Stimulated activated CD4-positive, alpha-beta T cell treated with anti-CD3 and anti-CD28 coated beads, Interleukin-2, amount 100 ng/mL, for 4 hours (primary cell): ENCODE measurements around the gene ASB4.

Experiments used
- DNase-seq: peaks from one replicate; pipeline ENCODE4 v3.0.0-alpha.2; 2020; ENCODE audit warnings: low read depth

The ASB4 gene

DNA sequence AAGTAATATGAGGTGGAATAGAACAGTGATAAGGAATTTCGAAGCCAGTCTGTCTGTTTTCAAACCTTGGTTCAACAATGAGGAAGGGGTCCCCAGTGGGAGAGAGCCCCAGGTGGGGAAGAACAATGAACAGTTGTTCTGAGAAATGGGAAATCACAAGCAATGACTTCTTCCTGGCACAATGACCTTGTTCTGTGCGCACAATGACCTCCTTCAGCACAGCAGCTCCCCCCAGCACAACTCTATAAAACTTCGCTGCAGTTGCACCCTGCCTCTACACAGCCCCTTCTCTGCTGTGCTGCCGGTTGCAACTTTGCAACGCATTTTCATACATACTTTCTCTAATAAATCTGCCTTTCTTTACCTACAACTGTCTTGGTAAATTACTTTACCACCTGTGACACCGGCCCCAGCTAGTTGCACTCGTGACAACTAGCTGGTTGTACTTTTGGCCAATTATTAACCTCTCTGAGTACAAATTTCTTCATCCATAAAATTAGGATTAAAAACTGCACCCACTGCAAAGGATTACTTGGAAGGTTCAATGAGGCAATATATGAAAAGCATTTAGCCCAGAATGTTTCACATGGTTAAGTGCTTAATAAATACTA lies 40.5 kb downstream of the ASB4 start:
- DNase-seq = no peak

DNA sequence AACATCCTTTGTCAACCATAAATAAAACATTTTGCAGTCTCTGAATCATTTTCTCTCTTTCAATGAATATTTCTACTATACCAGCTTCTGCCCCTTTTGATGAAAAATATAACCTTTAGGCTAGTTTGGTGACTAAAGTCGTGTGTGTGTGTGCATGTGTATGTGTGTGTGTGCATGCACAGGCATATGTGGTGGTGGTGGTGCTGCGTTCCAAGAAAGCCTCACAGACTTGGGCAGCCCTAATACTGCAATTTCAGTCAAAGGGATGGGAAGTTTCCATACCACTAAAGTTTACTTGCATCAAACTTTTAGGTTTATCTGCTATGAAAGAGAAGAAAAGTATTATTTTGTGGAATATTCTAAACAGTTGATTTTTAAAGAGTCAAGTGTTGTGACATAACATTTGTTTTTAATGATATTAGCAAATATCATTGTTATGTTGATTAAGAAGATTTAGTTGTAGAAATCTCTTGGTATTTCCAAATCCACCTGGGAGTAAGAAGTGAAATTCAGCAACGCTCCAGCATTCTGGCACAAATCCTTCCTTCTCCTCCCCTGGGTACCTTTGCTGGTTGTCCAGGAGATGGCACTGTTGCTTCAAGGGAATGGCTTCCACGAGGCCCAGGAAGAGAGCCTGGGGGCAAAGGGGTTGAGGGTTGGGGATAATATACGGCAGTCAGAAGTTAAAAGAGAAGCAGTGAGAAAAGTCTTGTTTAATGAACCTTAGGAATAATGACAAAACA lies 41.5 kb downstream of the ASB4 start:
- DNase-seq = no peak

DNA sequence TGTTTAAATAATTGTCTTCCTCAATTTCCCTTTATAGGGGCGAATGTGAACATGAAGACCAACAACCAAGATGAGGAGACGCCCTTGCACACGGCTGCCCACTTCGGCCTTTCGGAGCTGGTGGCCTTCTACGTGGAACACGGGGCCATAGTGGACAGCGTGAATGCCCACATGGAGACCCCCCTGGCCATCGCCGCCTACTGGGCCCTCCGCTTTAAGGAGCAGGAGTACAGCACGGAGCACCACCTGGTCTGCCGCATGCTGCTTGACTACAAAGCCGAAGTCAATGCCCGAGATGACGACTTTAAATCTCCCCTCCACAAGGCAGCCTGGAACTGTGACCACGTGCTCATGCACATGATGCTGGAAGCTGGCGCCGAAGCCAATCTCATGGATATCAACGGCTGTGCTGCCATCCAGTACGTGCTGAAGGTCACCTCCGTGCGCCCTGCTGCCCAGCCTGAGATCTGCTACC lies 42.1 kb downstream of the ASB4 start:
- no peak for DNase-seq

DNA sequence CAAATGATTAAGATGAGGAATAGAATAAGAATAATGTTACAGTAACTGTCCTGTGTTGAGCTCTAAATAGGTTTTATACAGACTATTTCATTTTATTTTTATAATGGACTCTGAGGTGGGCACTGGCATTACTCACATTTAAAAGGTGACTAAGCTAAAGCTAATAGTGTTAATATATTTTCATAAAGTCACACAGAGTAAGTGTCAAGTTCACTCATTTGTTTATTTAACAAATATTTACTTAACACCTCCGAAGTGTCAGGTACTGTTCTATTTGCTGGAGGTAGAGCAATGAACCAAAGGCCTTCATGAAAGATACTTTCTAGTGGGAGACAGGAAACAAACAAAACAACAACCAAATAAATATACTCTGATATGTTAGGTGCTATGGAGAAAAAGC lies 44.0 kb downstream of the ASB4 start:
- no peak for DNase-seq

DNA sequence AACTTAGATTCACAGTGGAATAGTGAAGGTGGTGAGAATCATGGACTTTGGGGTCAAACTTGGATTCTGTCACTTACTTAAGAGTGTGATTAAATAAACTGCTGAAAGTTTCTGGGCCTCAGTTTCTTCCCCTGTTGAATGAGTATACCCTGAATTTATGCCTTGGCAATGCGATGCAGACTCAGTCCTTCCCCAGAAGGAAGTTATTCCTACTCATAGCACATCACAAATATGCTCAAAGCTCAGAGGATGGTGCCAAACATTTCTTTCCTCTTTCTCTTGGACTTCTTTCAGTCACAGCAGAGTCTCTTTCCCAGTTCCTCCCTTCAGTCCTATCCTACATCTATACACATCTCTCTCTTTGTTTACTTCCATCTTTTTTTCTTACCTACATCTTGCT lies 45.1 kb downstream of the ASB4 start:
- DNase-seq = no peak

DNA sequence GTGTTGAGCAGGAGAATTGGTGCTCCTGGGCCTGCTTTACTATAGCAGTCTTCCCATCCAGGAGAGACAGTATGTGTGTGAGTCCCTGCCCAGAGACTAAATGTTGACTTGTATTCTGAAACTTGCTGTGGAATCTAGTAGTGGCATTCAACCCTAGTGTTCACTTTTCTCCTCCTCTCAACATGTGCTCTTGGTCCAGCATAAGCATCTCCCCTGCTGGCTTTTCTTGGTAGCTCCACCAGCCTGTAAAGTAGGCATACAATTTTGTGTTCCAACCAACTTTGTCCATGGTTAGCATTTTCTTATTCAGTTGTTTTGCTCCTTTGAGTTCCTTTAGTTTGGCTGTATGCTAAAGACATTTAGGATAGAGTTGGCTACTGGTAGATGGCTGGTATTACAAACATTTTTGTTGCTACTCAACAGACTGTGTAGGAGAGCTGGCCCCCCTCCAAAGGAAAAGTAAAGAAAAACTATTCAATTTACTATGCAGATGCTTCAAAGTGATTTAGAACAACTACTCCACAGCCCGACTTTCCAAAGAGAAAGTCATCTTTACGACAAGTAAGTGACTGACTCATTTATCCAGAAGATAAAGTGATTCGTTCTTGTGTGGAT lies 46.0 kb downstream of the ASB4 start:
- DNase-seq = no peak

DNA sequence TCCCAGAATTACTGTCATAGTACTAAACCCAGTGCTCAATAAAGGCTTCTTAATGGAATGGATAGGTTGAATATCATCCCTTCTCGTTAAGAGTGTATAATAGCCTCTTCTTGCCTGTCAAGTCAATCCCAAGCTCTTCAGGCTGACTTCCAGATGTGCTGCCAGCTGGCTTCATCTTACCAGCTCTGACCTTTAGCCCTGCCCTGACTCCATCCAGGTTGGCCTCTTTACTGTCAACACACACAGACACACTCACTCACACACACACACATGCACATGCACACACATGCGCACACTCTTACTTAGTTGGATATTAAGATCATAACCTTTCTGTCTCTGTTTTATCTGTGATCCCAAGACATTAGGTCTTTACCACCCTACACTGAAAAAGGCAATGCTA lies 49.1 kb downstream of the ASB4 start:
- DNase-seq = no peak

DNA sequence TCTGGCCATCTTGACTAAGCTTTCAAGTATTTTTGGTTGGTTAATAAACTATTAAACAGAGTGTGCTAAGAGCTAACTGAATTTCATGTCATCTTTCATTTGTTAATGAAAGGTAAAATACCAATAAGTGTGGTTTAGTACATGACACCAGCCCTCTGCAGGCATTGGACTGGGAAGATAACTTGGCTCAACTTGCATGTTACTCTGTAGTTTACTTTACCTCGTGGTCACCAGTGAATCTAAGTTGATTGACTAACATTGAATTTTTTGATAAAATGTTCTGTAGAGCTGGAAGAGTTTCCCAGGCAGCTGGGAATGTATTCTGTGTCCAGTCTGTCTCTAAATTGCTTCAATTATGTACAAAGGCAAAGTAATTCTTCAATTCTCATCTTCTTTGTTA lies 49.9 kb downstream of the ASB4 start:
- no peak for DNase-seq

DNA sequence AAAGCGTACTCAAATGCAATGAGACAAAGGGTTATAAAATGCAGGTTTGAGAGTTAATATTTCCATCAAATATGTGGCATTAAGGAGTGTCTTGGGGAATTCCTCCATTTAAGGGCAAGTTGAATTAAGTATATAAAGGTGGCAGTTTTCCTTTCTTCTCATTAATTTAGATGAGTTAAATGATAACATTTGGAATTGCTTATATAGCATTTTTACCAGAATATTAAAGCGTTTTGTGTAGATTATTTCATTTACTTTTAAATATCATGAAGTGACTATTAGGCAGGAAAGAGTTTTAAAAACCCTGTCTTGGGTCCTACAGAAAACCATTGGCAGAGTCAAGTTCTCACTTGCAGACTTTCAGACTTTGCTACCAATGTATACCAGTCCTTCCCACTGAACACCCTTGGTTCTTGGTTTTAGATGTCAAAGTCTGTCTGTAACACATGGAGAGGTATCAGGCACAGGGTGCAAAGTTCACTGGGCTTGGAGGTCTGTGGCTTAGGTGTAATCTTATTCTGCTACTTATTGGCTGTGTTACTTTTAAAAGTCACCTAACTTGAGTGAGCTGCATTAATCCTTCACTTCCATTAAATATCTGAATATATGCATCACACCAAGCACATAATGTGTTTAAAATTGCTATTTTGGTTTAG lies 51.0 kb downstream of the ASB4 start:
- no peak for DNase-seq

DNA sequence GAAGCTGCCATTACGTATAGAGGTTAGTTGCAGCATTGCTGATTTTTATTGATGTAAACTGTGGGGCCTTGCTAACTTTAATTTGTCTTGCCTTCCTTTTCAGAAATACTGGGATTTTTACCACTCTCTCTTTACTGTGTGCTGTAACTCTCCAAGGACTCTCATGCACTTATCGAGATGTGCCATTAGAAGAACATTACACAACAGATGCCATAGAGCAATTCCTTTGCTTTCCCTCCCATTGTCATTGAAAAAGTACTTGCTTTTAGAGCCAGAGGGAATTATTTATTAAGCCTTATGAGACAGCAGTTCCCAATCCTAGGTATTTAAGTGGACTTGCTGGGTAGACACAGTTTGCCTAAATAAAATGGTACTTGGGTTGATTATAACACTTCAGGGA lies 51.7 kb downstream of the ASB4 start:
- DNase-seq = no peak

DNA sequence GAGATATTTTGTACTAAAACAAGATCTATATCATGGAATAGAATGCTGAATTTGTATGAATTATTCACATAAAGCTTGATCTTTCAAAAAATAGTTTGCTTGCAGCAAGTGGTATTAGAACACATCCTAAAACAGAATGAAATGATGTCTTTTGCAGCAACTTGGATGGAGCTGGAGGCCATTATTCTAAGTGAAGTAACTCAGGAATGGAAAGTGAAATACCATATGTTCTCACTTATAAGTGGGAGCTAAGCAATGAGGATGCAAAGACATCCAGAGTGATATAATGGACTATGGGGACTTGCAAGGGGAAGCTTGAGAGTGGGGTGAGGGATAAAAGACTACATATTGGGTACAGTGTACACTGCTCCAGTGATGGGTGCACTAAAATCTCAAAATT lies 53.7 kb downstream of the ASB4 start:
- DNase-seq = no peak

DNA sequence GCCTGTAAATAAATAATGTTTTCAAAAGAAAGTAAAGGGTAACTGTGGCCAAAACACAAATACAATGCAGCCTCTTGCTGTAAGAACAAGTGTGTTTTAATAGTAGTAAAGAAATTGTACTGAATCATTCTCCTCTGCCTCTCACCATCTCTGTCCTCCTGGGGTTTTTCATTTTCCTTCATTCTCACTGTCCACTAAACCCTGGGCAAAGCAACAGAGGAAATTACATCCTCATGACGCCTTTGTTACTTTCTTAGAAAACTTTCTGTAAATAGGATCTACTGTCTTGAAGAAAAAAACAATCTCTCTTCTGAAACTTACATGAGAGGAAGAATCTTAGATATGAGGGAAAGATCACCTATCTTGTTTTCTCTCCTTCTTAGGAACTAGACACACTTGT lies 54.6 kb downstream of the ASB4 start:
- DNase-seq = no peak

DNA sequence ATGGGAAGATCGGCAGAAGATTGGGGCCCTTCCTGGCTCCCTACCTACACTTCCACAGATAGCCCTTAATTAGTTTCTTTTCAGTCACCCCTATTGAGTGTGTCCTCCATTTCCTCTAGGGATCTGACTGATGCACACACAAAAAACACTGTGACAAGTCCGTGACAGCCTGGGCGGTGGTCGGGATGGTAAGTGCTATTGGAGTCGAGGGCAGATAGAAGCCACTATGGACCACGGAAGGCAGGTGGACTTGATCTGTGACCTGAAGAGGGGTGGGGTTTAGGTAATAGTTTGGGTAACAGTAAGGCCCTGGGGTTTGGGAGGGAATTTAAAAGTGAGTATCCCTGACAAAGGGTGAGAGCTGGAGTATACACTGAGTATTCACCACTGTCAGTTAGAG lies 57.6 kb downstream of the ASB4 start:
- no peak for DNase-seq

DNA sequence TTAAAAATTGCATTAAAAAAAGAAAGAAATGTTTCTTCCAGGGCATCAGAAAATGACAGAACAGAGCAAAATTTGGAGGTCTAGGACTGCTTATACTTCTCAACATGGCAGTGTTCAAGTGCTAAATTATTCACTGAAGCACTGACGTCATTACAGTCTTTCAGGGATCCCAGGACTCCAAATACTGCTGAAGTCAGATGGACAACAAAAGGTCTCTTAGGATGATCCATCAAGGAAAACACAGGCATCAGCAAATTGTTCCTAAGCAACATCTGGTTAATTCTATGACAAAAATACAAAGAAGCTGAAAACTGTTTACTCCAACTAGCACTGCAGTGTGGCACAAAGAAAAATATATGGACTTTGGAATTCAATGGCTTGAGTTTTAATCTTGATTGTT lies 58.4 kb downstream of the ASB4 start:
- DNase-seq = no peak

DNA sequence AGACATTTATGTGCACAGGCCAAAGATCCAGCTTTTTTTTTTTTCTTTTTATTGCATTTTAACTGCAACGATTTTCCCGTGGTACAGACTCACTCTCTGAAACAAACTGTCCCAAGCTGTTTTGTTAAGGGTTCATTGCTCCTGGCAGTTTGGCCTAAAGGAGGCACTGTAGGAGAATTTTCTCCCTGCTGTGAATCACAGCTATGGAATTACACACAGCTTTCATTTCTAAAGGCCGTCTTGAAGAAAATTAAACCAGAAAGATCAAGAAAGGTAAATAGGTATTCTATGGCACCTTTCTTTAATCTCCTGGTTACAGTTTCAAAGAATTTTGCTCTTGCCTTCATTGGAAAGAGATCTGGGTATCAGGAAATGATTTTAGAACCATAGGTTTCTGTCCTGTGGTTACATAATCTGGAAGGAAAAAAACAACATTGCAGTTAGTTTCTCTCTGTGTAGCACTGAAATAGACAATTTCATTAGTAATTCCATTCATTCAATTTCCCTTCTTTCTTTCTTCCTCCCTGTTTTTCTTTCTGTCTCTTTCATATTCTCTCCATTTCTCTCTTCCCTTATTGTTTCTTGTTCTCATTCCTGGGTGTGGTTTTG lies 59.4 kb downstream of the ASB4 start:
- no peak for DNase-seq

DNA sequence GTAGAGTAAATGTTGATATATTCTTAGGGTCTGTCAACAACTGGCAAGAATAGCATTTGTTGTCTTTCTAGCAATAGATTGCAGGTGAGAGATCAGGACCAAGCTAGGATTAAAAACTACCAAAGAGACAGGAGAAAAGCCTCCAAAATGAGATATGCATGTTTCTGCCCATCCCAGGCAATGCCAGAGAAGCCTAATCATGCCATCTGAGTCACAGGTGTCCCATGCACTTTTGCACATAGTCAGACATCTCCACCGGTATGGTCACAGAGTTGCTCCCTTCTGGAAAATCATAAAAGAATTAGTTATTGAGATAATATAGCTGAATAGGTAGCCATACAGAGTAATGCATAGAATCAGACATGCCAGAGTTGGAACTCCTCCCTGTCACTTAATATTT lies 59.9 kb downstream of the ASB4 start:
- DNase-seq = no peak

DNA sequence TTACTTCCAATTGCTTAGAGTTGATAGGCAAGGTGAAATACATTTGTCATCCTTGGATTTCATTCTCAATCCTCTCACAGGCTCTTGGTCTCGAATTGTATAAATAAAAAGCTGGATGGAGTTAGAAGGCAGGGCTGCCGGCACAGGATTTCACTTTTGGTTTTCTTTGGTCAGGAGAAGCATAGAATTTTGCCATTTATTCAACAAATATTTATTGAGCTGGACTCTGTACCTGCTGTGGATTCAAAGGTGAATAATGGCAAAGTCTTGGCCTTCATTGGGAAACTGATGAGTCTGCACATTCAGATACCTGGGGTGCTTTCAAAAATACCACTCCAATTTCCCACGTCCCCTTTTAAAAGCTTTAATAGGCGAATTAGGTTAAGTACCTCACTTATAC lies 60.9 kb downstream of the ASB4 start:
- no peak for DNase-seq

DNA sequence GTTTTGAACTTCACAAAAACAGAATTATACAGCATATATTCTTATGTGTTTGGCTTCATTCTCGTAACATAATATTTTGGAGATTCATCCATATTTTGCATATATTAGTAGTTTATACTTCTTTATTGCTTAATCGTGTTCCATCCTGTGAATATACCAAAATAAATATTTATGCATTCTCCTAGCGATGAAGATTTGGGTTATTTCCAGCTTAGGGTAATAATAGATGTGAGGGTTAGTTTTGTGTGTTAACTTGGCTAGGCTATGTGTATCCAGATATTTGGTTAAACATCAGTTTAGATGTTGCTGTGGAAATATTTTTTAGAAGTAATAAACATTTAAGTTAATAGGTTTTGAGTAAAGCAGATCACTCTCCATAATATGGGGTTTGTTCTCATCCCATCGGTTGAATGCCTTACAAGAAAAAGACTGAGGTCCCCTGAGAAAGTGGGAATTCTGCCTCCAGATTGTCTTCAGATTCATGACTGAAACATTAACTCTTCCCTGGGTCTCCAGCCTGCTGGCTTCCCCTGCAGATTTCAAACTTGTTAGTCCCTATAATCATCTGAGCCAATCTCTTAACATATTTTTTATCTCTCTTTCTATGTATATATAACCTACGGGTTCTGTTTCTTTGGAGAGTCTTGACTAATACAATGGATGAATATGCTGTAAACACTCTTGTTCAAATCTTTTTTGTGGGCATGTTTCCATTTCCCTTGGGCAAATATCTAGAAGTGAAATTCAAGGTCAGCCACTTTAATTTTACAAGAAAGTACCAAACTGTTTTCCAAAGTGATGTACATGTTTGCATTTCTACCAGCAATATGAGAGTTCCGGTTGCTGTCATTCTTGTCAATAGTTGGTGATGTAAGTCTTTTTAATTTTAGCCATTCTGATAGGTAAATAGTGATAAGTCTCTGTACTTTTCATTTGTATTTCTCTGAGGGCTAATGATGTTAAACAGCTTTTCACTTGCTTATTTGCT lies 61.9 kb downstream of the ASB4 start:
- DNase-seq = no peak

DNA sequence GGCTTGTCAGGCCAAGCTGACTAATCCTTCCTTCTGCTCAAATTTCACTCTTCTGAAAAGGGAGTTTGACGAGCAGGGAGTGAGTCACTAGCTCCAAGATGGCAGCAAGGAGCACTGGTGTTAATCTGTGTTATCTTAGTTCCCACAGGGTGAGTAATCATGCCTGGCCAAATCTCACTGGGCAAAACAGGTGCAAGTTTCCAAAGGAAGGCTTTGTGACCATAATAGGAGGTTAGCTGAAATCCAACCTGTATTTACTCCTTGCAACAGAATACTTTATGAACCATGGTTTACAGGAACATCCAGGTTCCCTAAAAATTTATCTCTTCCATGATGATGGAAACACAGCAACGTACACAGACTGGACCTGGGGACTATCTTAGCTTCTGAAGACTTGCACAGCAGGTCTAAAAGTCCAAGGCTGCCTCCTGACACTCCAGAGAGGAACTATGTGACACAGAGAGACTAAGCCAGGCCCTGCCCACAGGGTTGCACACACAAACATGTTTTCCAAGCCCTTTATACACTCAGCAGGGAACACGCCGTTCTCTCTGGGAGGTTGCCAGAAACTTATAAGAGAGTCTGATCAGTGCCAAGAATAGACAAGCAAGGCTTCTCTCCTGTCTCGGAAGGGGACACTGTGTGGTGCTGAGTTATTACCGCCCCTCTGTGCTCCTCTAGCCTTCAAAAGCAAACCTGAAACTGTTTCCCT lies 64.2 kb downstream of the ASB4 start:
- DNase-seq = no peak

DNA sequence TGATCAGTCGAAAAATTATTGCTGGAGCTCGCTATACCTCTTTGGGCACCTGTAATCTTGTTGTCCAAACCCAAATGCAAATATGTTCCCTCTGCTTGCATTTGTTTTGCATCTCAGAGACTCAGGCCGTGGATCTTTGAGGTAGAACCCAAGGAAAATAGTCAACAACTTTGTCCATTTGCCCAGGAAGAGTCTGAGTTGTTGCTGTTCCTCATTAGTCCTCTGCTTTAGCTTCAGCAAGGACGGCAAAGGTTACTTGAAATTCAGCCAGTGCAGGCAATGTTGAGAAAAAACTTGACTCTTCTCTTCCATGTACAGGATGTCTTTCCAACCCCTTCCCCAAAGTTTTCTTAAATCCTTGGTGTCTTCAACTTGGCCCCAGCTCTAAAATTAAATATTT lies 64.8 kb downstream of the ASB4 start:
- DNase-seq = no peak
